ENCODE data around the gene SLC17A5. TPM values are rescaled to one million over a fixed set of nuclear protein-coding genes. Genes with fewer than 3 reads are reported as not detected.
"Not testable (repeated sequence)": the region's sequence is repeated elsewhere in the genome, so short reads cannot be mapped to it uniquely, and the experiment has no call there.

The SLC17A5 gene
- polyA plus RNA-seq, 2 donors = 3.6 to 4.9 TPM

DNA sequence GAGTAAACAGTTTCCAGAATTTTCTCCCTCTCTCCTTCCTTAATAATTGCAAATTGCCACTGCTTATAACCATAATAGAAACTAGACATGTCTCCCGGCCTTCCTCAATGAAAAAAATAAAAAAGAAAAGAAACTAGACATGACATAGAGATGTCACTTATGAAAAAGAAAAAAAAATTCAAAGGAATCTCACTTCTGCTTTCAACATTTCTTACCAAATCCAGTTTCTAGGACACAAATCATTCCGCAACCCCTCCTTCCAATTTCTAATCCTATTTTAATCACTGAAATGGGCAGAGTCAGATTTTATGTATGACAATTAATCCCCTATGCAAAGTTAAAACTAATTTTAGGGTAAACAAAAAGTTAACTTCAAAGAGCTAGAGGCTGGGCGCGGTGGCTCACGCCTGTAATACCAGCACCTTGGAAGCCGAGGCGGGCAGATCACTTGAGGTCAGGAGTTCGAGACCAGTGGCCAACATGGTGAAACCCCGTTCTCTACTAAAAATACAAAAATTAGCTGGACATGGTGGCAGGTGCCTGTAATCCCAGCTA lies 92.9 kb downstream of the SLC17A5 start:
- Histone ChIP-seq H3K27ac (ENCODE audit: low read depth in 2 of 2, low read length in 1 of 2) (no peak overlapping the region), H3K9me3 (ENCODE audit: control insufficient read depth in 2 of 2, insufficient read depth in 1 of 2, low read depth in 1 of 2, low read length in 1 of 2) (no peaks in the 10 kb centered on the region)
- 68 to 76% methylated on average over 9 of the region's 9 CpGs for WGBS, 2 donors

DNA sequence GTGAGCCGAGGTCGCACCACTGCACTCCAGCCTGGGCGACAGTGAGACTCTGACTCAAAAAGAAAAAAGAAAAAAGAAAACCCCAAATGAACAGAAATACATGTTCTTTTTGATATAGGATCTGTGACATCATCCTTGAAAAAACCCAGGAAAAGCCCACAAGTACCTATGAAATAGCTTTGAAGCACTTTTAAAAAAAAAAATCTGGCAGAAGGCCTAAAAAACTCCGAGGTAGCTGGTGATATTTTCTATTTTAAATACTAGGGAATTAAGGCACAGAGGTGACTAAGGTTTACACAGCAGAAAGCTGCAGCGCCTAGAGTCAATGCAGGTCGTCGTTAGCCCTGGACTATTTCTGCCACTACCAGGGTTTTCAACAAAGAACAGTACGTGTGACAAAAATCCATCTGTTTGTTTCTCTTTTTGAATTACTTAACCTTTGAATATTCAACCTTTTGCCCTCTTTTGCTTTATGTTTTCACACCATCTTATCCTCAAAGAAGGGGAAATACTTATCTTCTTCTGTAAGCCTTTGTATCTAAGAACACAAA lies 93.5 kb downstream of the SLC17A5 start:
- WGBS, 2 donors = 54 to 61% methylated on average over 8 of the region's 8 CpGs
- Histone ChIP-seq H3K27ac (ENCODE audit: low read depth in 2 of 2, low read length in 1 of 2) (no peak overlapping the region), H3K4me3 (ENCODE audit: low read depth in 1 of 2, low read length in 2 of 2) (no peak overlapping the region), H3K9me3 (ENCODE audit: control insufficient read depth in 2 of 2, insufficient read depth in 1 of 2, low read depth in 1 of 2, low read length in 1 of 2) (no peaks in the 10 kb centered on the region), H3K36me3 (ENCODE audit: control insufficient read depth in 2 of 2, insufficient read depth in 2 of 2, low read length in 1 of 2) (no peaks in the 10 kb centered on the region), H3K4me1 (ENCODE audit: control insufficient read depth in 2 of 2, insufficient read depth in 2 of 2, low read length in 1 of 2) (no peaks in the 10 kb centered on the region), H3K27me3 (ENCODE audit: control insufficient read depth in 1 of 2, insufficient read depth in 2 of 2, low read length in 2 of 2) (no peaks in the 10 kb centered on the region)

More for the DNA sequence above, 92.9 kb downstream of the SLC17A5 start:
- Histone ChIP-seq H3K27me3 (ENCODE audit: control insufficient read depth in 1 of 2, insufficient read depth in 2 of 2, low read length in 2 of 2) (no peaks in the 10 kb centered on the region), H3K4me1 (ENCODE audit: control insufficient read depth in 2 of 2, insufficient read depth in 2 of 2, low read length in 1 of 2) (no peaks in the 10 kb centered on the region), H3K36me3 (ENCODE audit: control insufficient read depth in 2 of 2, insufficient read depth in 2 of 2, low read length in 1 of 2) (no peaks in the 10 kb centered on the region), H3K4me3 (ENCODE audit: low read depth in 1 of 2, low read length in 2 of 2) (no peak overlapping the region)

DNA sequence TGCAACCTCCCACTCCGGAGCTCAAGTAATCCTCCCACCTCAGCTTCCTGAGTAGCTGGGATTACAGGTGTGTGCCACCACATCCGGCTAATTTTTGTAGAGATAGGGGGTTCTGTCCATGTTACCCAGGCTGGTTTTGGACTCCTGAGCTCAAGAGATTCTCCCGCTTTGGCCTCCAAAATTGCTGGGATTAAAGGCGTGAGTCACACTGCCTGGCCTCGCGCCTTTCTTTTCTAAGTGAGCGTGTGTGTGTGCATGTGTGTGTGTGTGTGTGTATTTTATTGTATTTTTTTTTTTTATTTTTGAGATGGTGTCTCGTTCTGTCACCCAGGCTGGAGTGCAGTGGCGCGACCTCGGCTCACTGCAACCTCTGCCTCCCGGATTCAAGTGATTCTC lies 94.4 kb downstream of the SLC17A5 start:
- H3K27ac ChIP-seq (ENCODE audit: low read depth in 2 of 2, low read length in 1 of 2); H3K27me3 ChIP-seq (ENCODE audit: control insufficient read depth in 1 of 2, insufficient read depth in 2 of 2, low read length in 2 of 2); H3K4me1 ChIP-seq (ENCODE audit: control insufficient read depth in 2 of 2, insufficient read depth in 2 of 2, low read length in 1 of 2); H3K36me3 ChIP-seq (ENCODE audit: control insufficient read depth in 2 of 2, insufficient read depth in 2 of 2, low read length in 1 of 2); H3K9me3 ChIP-seq (ENCODE audit: control insufficient read depth in 2 of 2, insufficient read depth in 1 of 2, low read depth in 1 of 2, low read length in 1 of 2); H3K4me3 ChIP-seq (ENCODE audit: low read depth in 1 of 2, low read length in 2 of 2): not testable (repeated sequence)
- WGBS, 2 donors = 94 to 97% methylated on average over 12 of the region's 12 CpGs

DNA sequence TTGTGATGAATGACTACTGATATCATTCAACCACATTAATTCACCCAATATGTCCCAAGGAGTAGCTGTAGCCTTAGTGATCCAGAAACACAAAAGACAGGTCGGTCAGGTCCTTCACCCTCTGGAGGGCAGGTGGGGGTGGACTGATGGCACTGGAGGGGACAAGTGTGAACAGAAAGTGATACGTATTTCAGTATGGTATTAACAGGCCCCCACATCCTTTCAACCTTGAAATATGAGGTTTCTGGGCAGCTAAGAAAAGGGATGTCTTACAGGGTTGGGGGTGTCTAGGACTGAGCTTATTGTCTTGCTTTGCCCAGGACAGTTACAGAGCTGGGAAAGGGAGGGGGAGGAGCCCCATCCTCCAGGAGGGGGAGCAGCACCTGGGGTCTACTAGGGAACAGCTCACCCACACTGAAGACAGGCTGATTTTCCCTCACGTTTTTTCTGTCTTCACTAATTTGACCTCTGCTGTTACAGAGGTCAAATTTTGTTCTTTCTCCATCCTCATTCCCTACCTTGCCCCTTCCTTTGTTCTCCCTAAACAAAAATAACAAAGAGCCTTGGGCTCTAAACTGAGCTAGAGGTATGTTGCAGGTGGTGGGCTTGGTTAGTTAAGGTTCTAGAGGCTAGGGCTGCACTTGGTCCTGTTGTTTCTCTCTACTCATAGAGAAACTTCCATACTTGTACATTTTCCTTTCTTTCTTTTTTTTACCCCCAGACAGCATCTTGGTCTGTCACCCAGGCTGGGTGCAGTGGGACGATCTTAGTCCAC lies 95.0 kb downstream of the SLC17A5 start:
- no peaks in the 10 kb centered on the region for H3K9me3 ChIP-seq (ENCODE audit: control insufficient read depth in 2 of 2, insufficient read depth in 1 of 2, low read depth in 1 of 2, low read length in 1 of 2)
- no peaks in the 10 kb centered on the region for H3K36me3 ChIP-seq (ENCODE audit: control insufficient read depth in 2 of 2, insufficient read depth in 2 of 2, low read length in 1 of 2)
- WGBS, 2 donors = 71 to 77% methylated on average over 4 of the region's 4 CpGs

DNA sequence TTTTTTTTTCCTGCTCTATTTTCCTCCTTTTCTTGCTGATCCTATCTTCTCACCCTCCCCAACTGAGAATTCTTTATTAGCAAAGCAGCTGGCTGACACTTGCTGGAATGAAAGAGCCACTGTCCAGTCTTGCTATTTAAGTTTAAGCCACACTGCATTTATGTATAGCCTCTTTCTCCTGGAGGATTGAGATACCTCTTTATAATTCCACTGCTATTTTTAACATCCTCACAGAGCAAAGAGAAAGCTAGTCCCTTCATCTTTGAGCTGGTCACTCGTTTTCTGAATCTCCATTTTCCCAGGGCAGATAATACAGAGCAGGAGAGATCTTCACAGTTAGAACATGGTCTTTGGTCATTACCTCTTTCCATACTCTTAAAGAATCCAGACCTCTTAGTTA lies 97.0 kb downstream of the SLC17A5 start:
- H3K36me3 ChIP-seq (ENCODE audit: control insufficient read depth in 2 of 2, insufficient read depth in 2 of 2, low read length in 1 of 2) = no peaks in the 10 kb centered on the region
- no peaks in the 10 kb centered on the region for H3K4me1 ChIP-seq (ENCODE audit: control insufficient read depth in 2 of 2, insufficient read depth in 2 of 2, low read length in 1 of 2)
- H3K4me3 ChIP-seq (ENCODE audit: low read depth in 1 of 2, low read length in 2 of 2) = no peak overlapping the region
- no peak overlapping the region for H3K27ac ChIP-seq (ENCODE audit: low read depth in 2 of 2, low read length in 1 of 2)
- H3K9me3 ChIP-seq (ENCODE audit: control insufficient read depth in 2 of 2, insufficient read depth in 1 of 2, low read depth in 1 of 2, low read length in 1 of 2) = no peaks in the 10 kb centered on the region
- 45 to 53% methylated on average over 1 of the region's 1 CpG for WGBS, 2 donors
- H3K27me3 ChIP-seq (ENCODE audit: control insufficient read depth in 1 of 2, insufficient read depth in 2 of 2, low read length in 2 of 2) = no peaks in the 10 kb centered on the region

More for the DNA sequence above, 95.0 kb downstream of the SLC17A5 start:
- Histone ChIP-seq H3K4me3 (ENCODE audit: low read depth in 1 of 2, low read length in 2 of 2) (no peak overlapping the region), H3K27ac (ENCODE audit: low read depth in 2 of 2, low read length in 1 of 2) (no peak overlapping the region), H3K27me3 (ENCODE audit: control insufficient read depth in 1 of 2, insufficient read depth in 2 of 2, low read length in 2 of 2) (no peaks in the 10 kb centered on the region), H3K4me1 (ENCODE audit: control insufficient read depth in 2 of 2, insufficient read depth in 2 of 2, low read length in 1 of 2) (no peaks in the 10 kb centered on the region)

DNA sequence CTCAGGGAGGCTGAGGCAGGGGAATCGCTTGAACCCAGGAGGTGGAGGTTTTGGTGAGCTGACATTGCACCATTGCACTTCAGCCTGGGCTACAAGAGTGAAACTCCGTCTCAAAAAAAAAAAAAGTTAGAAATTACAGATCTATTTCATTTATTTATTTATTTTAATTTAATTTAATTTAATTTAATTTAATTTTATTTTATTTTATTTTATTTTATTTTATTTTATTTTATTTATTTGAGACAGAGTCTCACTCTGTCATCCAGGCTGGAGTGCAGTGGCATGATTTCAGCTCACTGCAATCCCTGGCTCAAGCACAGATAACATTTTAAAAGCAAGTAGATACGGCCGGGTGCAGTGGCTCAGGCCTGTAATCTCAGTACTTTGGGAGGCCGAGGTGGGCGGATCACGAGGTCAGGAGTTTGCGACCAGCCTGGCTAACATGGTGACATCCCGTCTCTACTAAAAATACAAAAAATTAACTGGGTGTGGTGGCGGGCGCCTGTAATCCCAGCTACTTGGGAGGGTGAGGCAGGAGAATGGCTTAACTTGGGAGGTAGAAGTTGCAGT lies 98.3 kb downstream of the SLC17A5 start:
- H3K27ac ChIP-seq (ENCODE audit: low read depth in 2 of 2, low read length in 1 of 2); H3K9me3 ChIP-seq (ENCODE audit: control insufficient read depth in 2 of 2, insufficient read depth in 1 of 2, low read depth in 1 of 2, low read length in 1 of 2); H3K4me3 ChIP-seq (ENCODE audit: low read depth in 1 of 2, low read length in 2 of 2); H3K36me3 ChIP-seq (ENCODE audit: control insufficient read depth in 2 of 2, insufficient read depth in 2 of 2, low read length in 1 of 2); H3K4me1 ChIP-seq (ENCODE audit: control insufficient read depth in 2 of 2, insufficient read depth in 2 of 2, low read length in 1 of 2); H3K27me3 ChIP-seq (ENCODE audit: control insufficient read depth in 1 of 2, insufficient read depth in 2 of 2, low read length in 2 of 2): not testable (repeated sequence)
- WGBS, 2 donors = 87 to 96% methylated on average over 11 of the region's 11 CpGs

DNA sequence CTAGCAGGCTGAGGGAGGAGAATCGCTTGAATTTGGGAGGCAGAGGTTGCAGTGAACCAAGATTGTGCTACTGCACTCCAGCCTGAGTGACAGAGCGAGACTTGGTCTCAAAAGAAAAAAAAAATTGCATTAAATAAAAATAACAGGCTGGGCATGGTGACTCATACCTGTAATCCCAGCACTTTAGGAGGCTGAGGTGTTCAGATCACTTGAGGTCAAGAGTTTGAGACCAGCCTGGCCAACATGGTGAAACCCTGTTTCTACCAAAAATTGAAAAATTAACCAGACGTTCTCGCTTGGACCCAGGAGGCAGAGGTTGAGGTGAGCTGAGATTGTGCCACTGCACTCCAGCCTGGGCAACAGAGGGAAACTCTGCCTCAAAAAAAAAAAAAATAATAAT lies 102.7 kb downstream of the SLC17A5 start:
- WGBS, 2 donors = 92 to 93% methylated on average over 4 of the region's 4 CpGs
- not testable (repeated sequence) for H3K4me3 ChIP-seq (ENCODE audit: low read depth in 1 of 2, low read length in 2 of 2); H3K9me3 ChIP-seq (ENCODE audit: control insufficient read depth in 2 of 2, insufficient read depth in 1 of 2, low read depth in 1 of 2, low read length in 1 of 2); H3K36me3 ChIP-seq (ENCODE audit: control insufficient read depth in 2 of 2, insufficient read depth in 2 of 2, low read length in 1 of 2); H3K27me3 ChIP-seq (ENCODE audit: control insufficient read depth in 1 of 2, insufficient read depth in 2 of 2, low read length in 2 of 2); H3K27ac ChIP-seq (ENCODE audit: low read depth in 2 of 2, low read length in 1 of 2); H3K4me1 ChIP-seq (ENCODE audit: control insufficient read depth in 2 of 2, insufficient read depth in 2 of 2, low read length in 1 of 2)

DNA sequence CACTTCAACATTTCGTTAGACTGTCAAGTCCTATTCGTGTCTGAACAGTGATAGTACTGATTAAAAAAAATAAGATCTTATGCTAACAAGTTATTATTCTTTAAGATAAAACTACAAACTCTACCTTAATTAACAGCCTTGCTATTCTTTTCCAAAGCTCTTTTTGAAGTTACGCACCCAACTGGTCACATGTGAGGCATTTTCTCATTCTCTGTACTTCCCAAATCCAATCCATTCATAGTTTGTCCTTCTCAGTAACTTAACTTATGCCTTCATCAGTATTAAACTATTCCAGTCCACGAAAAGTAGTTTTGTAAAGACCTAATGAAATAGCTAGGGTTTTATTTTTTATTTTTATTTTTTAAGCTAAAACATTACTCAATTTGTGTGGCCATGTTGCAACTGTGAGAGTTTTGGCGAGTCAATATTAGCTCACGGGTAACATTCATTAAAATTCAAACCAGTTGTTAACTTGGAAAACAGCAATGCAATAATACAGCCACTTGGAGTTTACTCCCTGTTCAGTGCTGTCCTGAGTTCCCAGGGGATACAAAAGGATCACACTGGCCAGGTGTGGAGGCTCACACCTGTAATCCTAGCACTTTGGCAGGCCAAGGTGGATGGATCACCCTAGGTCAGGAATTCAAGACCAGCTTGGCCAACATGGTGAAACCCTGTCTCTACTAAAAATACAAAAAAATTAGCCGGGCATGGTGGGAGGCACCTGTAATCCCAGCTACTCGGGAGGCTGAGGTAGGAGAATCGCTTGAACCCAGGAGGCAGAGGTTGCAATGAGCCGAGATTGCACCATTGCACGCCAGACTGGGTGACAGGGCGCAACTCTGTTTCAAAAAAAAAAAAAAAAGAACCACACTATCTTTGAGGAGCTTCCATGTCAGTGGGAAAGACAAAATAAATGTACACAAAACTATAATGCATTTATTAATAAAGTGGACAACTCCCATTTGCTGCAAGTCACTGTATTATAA lies 105.0 kb downstream of the SLC17A5 start:
- H3K9me3 ChIP-seq (ENCODE audit: control insufficient read depth in 2 of 2, insufficient read depth in 1 of 2, low read depth in 1 of 2, low read length in 1 of 2) = no peaks in the 10 kb centered on the region
- H3K4me1 ChIP-seq (ENCODE audit: control insufficient read depth in 2 of 2, insufficient read depth in 2 of 2, low read length in 1 of 2) = no peaks in the 10 kb centered on the region
- H3K27ac ChIP-seq (ENCODE audit: low read depth in 2 of 2, low read length in 1 of 2) = no peak overlapping the region
- no peaks in the 10 kb centered on the region for H3K27me3 ChIP-seq (ENCODE audit: control insufficient read depth in 1 of 2, insufficient read depth in 2 of 2, low read length in 2 of 2)
- no peaks in the 10 kb centered on the region for H3K36me3 ChIP-seq (ENCODE audit: control insufficient read depth in 2 of 2, insufficient read depth in 2 of 2, low read length in 1 of 2)
- no peak overlapping the region for H3K4me3 ChIP-seq (ENCODE audit: low read depth in 1 of 2, low read length in 2 of 2)
- 87 to 91% methylated on average over 12 of the region's 12 CpGs for WGBS, 2 donors

DNA sequence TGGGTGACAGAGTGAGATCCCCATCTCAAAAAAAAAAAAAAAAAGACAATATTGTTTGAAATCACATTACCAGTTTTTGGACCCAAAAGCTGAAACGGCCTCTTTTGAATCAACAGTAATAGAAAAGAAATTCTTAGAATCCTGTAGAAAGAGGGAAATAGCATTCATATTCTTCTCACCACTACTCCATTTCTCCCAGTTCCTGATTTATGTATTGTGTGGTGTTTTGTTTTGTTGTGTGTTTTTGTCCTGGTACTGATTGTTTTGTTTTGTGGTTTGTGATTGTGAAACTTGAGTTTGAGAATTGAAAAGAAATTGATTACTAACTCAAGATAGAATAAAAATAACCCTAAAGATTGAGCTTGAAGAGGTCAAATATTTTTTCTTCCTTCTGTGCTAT lies 106.8 kb downstream of the SLC17A5 start:
- Histone ChIP-seq H3K27ac (ENCODE audit: low read depth in 2 of 2, low read length in 1 of 2) (no peak overlapping the region), H3K9me3 (ENCODE audit: control insufficient read depth in 2 of 2, insufficient read depth in 1 of 2, low read depth in 1 of 2, low read length in 1 of 2) (no peaks in the 10 kb centered on the region), H3K36me3 (ENCODE audit: control insufficient read depth in 2 of 2, insufficient read depth in 2 of 2, low read length in 1 of 2) (no peaks in the 10 kb centered on the region), H3K4me3 (ENCODE audit: low read depth in 1 of 2, low read length in 2 of 2) (no peak overlapping the region), H3K27me3 (ENCODE audit: control insufficient read depth in 1 of 2, insufficient read depth in 2 of 2, low read length in 2 of 2) (no peaks in the 10 kb centered on the region), H3K4me1 (ENCODE audit: control insufficient read depth in 2 of 2, insufficient read depth in 2 of 2, low read length in 1 of 2) (no peaks in the 10 kb centered on the region)
- WGBS, 2 donors = 90 to 92% methylated on average over 1 of the region's 1 CpG

Measured in esophagus (tissue), 2 donors.